RWPE1 (cell line): ENCODE measurements around the gene HDAC7.
A peak's percentile ranks its signal among the peaks of the same experiment; 100 is the strongest.

Experiments used
- CTCF ChIA-PET: fragments of 350-600 bp; sonication (Branson Sonifier 250); formaldehyde crosslinking; extraction: SDS; loops from one replicate; lab custom pipeline; 2021; lab: Yijun Ruan, JAX
- POLR2A ChIA-PET: fragments of 400-600 bp; formaldehyde crosslinking; extraction: SDS; loops from one replicate; lab custom pipeline; 2020; ENCODE audit warnings: antibody characterized with exemption; ENCODE audit not compliant: low non-redundant PET; lab: Yijun Ruan, JAX
- DNase-seq: peaks from one replicate; pipeline ENCODE4 v3.0.0; 2012; ENCODE audit warnings: low spot score
- H3K27ac ChIP-seq: fragments of 450-650 bp; 2 replicates; pipeline ENCODE4 v1.5.1; 2017
- TF ChIP-seq, protein P1 (sequence below): fragments of 450-650 bp; conservative IDR thresholded peaks from 2 replicates; pipeline ENCODE4 v1.5.1; 2017; ENCODE audit warnings: low read depth, mild to moderate bottlenecking

HDAC7 gene

DNA sequence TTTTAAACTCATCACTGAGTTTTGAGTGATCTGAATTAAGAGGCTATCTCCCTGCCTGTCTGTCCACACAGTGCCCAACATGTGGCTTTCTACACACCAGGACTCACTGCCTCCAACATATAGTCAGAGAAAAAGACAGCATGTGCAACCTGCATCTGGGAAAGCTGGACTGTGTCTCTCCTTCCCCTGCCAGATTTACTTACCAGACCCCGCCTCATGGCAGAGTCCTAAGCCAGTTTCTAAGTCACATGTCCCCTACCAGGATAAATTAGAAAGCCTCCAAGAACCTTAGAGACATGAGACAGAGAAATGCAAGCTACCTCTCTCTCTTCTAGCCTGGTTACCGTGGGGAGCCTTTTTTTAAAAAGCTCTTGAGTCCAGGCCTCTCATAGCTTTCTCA is 2.7 kb upstream of the HDAC7 start:
- H3K27ac ChIP-seq: peak overlapping the region; percentile 99; the same call in 1 of the 2 replicates
- TF ChIP-seq, protein P1, sequence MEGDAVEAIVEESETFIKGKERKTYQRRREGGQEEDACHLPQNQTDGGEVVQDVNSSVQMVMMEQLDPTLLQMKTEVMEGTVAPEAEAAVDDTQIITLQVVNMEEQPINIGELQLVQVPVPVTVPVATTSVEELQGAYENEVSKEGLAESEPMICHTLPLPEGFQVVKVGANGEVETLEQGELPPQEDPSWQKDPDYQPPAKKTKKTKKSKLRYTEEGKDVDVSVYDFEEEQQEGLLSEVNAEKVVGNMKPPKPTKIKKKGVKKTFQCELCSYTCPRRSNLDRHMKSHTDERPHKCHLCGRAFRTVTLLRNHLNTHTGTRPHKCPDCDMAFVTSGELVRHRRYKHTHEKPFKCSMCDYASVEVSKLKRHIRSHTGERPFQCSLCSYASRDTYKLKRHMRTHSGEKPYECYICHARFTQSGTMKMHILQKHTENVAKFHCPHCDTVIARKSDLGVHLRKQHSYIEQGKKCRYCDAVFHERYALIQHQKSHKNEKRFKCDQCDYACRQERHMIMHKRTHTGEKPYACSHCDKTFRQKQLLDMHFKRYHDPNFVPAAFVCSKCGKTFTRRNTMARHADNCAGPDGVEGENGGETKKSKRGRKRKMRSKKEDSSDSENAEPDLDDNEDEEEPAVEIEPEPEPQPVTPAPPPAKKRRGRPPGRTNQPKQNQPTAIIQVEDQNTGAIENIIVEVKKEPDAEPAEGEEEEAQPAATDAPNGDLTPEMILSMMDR: no peak
- no peak for DNase-seq
- POLR2A ChIA-PET: no interaction called here
- CTCF ChIA-PET: interaction anchor here (1.0 kb wide), 1 partner anchor 80 kb away, joined by 3 read pairs; no protein-coding TSS in a partner anchor

DNA sequence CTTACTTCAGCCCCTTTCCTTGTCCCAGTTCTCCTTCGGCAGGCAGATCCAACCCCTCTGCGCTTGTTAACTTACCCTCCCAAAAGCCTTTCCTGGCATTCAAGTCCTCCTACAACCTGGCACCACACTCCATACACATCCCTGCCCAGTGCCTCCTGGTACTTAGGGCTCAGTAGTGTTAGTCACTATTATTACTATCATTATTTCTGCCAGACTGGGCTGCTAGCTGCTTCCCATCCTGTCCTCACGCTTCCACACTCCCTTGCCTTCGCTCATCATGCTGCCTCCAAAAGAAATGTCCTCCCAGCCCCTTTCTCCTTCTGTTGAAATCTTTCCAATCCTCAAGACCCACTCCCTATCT is 1.6 kb upstream of the HDAC7 start:
- H3K27ac ChIP-seq: peak overlapping the region; percentile 99
- POLR2A ChIA-PET: interaction anchor here (1.4 kb wide), 1 partner anchor 8 kb away, joined by 5 read pairs; no protein-coding TSS in a partner anchor
- CTCF ChIA-PET: interaction anchor here (1.1 to 1.4 kb wide), 2 partner anchors 13 to 63 kb away, joined by 3 read pairs; partner anchors contain the start of gene RAPGEF3
- TF ChIP-seq, protein P1: no peak
- DNase-seq: no peak

DNA sequence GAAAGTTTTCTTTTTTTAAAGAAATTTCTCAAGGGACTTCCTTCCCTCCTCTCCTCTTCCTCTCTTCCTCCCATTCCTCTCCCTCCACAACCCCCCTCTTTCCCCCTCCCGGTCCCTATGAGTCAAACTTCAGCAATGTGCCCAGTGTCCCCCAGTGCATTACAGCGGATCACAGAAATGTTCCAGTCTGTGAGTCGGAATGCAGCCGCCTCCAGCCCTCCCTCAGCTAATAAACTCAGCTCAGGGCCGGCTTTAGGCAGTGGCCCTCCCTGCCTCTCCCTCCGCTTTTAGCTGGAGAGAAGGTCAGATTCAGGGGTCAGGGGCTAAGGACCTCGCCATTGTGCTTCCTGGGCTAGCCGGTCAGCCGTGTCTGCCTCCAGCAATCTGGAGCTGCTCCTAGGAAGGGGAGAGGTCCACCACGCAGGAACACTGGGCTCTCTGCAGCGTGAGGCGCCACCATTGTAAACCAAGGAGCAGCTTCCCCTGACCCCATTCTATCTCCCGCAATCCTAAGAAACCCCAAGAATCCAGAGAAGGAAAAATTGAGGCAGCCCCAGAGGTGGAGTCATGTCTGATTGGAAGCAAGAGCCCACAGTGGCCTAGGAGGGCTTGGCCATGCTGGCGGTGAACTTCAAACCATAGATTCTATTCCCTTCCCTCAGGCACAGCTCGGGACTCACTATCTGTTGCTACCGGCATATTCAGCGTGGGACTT is 1.1 kb upstream of the HDAC7 start:
- H3K27ac ChIP-seq: peak overlapping the region; percentile 99
- TF ChIP-seq, protein P1: no peak
- ChIA-PET POLR2A (interaction anchor here (1.4 kb wide), 1 partner anchor 8 kb away, joined by 5 read pairs; no protein-coding TSS in a partner anchor), CTCF (interaction anchor here (0.6 to 1.5 kb wide), 4 partner anchors 13 to 93 kb away, joined by 3 to 4 read pairs (median 3); partner anchors contain the start of gene RAPGEF3)
- DNase-seq: peak; percentile 98

DNA sequence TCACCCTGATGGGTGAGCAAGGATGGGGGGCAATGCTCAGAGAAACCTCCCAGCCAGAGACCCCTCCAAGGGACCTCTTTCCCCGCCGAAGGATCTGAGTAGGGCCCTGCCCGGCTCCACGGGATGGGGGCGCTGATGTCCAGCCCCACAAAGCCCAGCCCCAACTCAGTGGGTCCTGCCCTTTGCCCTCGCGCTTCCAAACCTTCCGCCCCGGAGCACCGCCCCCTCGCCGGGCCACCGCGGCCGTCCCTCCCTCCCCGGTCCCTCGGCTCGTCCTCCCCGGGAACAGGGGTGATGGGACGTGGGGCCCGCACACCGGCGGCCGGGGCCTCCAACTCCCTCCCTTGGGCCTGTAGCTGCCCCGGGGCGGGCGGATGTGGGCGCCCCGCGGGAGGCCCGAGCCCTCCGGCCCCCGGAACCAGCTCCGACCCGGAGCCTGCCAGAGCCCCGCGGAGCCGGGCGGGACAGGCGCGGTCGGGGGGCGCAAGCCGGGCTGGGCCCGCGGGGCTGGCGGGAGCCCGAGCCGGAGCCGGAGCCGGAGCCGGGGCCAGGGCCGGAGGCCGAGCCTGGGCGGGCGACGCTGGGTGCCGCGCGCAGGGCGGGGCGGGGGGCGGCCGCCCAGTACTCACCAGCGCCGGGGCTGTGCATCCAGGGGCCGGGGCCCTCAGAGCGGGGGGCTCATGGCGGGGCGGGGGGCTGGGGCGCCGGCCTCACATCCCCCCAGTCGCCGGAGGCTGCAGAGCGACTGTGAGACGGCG is 386 bp downstream of the HDAC7 start:
- TF ChIP-seq, protein P1: no peak; the same call in 1 of the 2 replicates
- ChIA-PET CTCF (interaction anchor here (0.7 to 2.1 kb wide), 4 partner anchors 10 to 82 kb away, joined by 3 to 10 read pairs (median 4); no protein-coding TSS in a partner anchor), POLR2A (interaction anchor here (1.8 kb wide), 1 partner anchor 17 kb away, joined by 3 read pairs; no protein-coding TSS in a partner anchor)
- peak overlapping the region; percentile 99 for H3K27ac ChIP-seq
- no peak for DNase-seq

DNA sequence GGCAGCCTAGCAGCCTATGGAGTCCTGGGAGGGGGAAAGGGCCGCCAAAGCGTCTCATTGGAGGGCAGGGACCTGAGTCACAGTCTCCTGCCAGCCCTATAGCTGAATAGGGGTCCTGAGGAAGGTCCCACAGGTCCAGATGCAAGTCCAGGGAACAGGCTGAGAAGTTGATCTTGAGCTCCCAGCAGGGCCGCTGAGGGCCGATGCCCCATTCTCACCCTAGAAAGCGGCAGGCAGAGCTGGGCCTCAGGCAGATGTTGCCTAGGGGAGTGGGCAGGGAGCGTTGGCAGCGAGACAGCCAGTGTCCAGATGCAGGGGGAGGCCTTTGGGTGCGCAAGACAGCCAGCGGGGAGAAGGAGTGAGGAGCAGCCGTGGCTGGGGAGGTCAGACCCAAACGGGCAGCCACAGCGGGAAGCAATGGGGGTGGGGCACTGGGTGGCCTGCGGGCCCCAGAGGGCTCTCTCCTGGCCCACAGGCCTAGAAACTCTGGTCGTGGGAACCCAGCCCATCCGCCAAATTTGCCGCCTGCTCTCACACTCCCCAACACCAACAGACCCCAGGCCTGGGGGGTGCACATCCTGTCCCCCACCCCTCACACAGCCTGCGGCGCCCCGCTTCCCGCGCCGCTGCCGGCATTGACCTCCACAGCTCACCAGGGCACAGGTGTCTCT is 1.1 kb downstream of the HDAC7 start:
- TF ChIP-seq, protein P1: no peak
- peak overlapping the region; percentile 99 for H3K27ac ChIP-seq
- ChIA-PET POLR2A (interaction anchor here (1.8 kb wide), 1 partner anchor 18 kb away, joined by 3 read pairs; no protein-coding TSS in a partner anchor), CTCF (interaction anchor here (0.6 to 2.1 kb wide), 5 partner anchors 11 to 831 kb away, joined by 3 to 10 read pairs (median 3); no protein-coding TSS in a partner anchor)
- DNase-seq: no peak
